Measurements from ENCODE around the gene PCDHGA4.

DNA sequence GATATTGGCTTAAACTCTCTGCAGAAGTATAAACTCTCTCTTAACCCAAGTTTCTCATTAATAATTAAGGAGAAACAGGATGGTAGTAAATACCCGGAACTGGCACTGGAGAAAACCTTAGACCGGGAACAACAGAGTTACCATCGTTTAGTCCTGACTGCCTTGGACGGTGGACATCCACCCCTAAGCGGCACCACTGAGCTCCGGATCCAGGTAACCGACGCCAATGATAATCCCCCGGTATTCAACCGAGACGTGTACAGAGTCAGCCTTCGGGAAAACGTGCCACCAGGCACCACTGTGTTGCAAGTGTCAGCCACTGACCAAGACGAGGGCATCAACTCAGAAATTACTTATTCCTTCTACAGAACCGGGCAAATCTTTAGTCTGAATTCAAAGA lies 43.8 kb downstream of the PCDHGA4 start:
- TF ChIP-seq, protein P1, sequence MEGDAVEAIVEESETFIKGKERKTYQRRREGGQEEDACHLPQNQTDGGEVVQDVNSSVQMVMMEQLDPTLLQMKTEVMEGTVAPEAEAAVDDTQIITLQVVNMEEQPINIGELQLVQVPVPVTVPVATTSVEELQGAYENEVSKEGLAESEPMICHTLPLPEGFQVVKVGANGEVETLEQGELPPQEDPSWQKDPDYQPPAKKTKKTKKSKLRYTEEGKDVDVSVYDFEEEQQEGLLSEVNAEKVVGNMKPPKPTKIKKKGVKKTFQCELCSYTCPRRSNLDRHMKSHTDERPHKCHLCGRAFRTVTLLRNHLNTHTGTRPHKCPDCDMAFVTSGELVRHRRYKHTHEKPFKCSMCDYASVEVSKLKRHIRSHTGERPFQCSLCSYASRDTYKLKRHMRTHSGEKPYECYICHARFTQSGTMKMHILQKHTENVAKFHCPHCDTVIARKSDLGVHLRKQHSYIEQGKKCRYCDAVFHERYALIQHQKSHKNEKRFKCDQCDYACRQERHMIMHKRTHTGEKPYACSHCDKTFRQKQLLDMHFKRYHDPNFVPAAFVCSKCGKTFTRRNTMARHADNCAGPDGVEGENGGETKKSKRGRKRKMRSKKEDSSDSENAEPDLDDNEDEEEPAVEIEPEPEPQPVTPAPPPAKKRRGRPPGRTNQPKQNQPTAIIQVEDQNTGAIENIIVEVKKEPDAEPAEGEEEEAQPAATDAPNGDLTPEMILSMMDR (IDR thresholded peaks at IDR 0.05) = no peak
- no peak for TF ChIP-seq POLR2A (IDR thresholded peaks at IDR 0.05)

Measured in testis (tissue), 2 donors.